PC-9 (cell line): ENCODE results near the gene KASH5. TPM values are rescaled to one million over a fixed set of nuclear protein-coding genes. Genes with fewer than 3 reads are reported as not detected.

Experiments used
- BruUV-seq: library from RNA; stranded (reverse); fragments of 400-500 nt; replicated peaks from 2 replicates; lab custom pipeline; 2021; lab: Mats Ljungman, UMichigan
- CTCF ChIA-PET: fragments of 300-600 bp; sonication (Branson Sonifier 250); formaldehyde crosslinking; loops from one replicate; lab custom pipeline; 2022; ENCODE audit warnings: antibody characterized with exemption; lab: Charles Lee
- POLR2A ChIA-PET: fragments of 300-600 bp; sonication (Branson Sonifier 250); formaldehyde crosslinking; loops from one replicate; lab custom pipeline; 2022; ENCODE audit warnings: antibody characterized with exemption; ENCODE audit not compliant: unreplicated experiment; lab: Charles Lee
- DNase-seq, 2 experiments: peaks; one replicate each; pipeline versions ENCODE4 v3.0.0 to v3.0.0-alpha.2; 2015 to 2022; ENCODE audit warnings: mixed read lengths in 1 of 2
- H2AFZ ChIP-seq: fragments of 200-600 bp; sonication (generic); 2 replicates; pipeline ENCODE4 v1.8.1; 2017; ENCODE audit warnings: antibody characterized with exemption
- H3F3A ChIP-seq: fragments of 200-600 bp; sonication (generic); 2 replicates; pipeline ENCODE4 v1.8.1; 2017; ENCODE audit warnings: antibody characterized with exemption, mild to moderate bottlenecking, low read depth; ENCODE audit not compliant: insufficient read depth
- H3K27ac ChIP-seq: fragments of 200-600 bp; sonication (generic); 2 replicates; pipeline ENCODE4 v1.6.1; 2016; ENCODE audit warnings: mixed run types
- H3K27me3 ChIP-seq: fragments of 200-600 bp; sonication (generic); 2 replicates; pipeline ENCODE4 v1.6.1; 2016; ENCODE audit warnings: low read depth, mixed run types; ENCODE audit not compliant: insufficient read depth
- H3K36me3 ChIP-seq: fragments of 200-600 bp; sonication (generic); 2 replicates; pipeline ENCODE4 v1.6.1; 2016; ENCODE audit warnings: low read depth, mixed run types
- H3K4me1 ChIP-seq: fragments of 200-600 bp; sonication (generic); replicated peaks from 2 replicates; pipeline ENCODE4 v1.6.1; 2016; ENCODE audit warnings: mixed run types; ENCODE audit not compliant: insufficient read depth
- H3K4me2 ChIP-seq: fragments of 200-600 bp; sonication (generic); 2 replicates; pipeline ENCODE4 v1.6.1; 2017; ENCODE audit warnings: mixed run types
- H3K4me3 ChIP-seq: fragments of 200-600 bp; sonication (generic); 2 replicates; pipeline ENCODE4 v1.6.1; 2016; ENCODE audit warnings: mixed run types
- H3K79me2 ChIP-seq: fragments of 200-600 bp; sonication (generic); 2 replicates; pipeline ENCODE4 v1.6.1; 2017; ENCODE audit warnings: low read depth, mixed run types
- H3K9me2 ChIP-seq: fragments of 200-600 bp; sonication (generic); 2 replicates; pipeline ENCODE4 v1.8.1; 2017; ENCODE audit warnings: mild to moderate bottlenecking; ENCODE audit not compliant: insufficient read depth
- H3K9me3 ChIP-seq: fragments of 200-600 bp; sonication (generic); 2 replicates; pipeline ENCODE4 v1.8.1; 2016; ENCODE audit warnings: low read depth; ENCODE audit not compliant: insufficient read depth
- H4K20me1 ChIP-seq: fragments of 200-600 bp; sonication (generic); 2 replicates; pipeline ENCODE4 v1.8.1; 2017; ENCODE audit not compliant: insufficient read depth
- EZH2 ChIP-seq: fragments of 200-600 bp; sonication (generic); IDR thresholded peaks from 2 replicates; pipeline ENCODE4 v1.8.0; 2017; ENCODE audit warnings: antibody characterized with exemption, low read depth
- intact Hi-C: fragments of 100-400 bp; cut with micrococcal nuclease; formaldehyde crosslinking; loops from one replicate; pipeline ENCODE4 v1.10.0; 2022; ENCODE audit not compliant: unreplicated experiment
- total RNA-seq: library from RNA; stranded (reverse); gene quantifications from 2 replicates; pipeline ENCODE4 v1.2.3, GENCODE V29; 2021
- TF ChIP-seq, protein P1 (sequence below): fragments of 200-600 bp; sonication (generic); conservative IDR thresholded peaks from 2 replicates; pipeline ENCODE4 v1.6.1; 2017; ENCODE audit warnings: mixed run types, antibody characterized with exemption, mild to moderate bottlenecking, moderate library complexity

KASH5 gene
- total RNA-seq, 1 experiment from 2014 or later, result 0.39 TPM

- H3K9me2 ChIP-seq, result no peaks in the 10 kb centered on the region
- no peak overlapping the region for H3K4me2 ChIP-seq
- POLR2A ChIA-PET, result no interaction called here
- no peak overlapping the region for H3K27ac ChIP-seq
- TF ChIP-seq, protein P1, sequence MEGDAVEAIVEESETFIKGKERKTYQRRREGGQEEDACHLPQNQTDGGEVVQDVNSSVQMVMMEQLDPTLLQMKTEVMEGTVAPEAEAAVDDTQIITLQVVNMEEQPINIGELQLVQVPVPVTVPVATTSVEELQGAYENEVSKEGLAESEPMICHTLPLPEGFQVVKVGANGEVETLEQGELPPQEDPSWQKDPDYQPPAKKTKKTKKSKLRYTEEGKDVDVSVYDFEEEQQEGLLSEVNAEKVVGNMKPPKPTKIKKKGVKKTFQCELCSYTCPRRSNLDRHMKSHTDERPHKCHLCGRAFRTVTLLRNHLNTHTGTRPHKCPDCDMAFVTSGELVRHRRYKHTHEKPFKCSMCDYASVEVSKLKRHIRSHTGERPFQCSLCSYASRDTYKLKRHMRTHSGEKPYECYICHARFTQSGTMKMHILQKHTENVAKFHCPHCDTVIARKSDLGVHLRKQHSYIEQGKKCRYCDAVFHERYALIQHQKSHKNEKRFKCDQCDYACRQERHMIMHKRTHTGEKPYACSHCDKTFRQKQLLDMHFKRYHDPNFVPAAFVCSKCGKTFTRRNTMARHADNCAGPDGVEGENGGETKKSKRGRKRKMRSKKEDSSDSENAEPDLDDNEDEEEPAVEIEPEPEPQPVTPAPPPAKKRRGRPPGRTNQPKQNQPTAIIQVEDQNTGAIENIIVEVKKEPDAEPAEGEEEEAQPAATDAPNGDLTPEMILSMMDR, result no peak
- no peak for TF ChIP-seq EZH2
- H3K9me3 ChIP-seq, result no peaks in the 10 kb centered on the region
- no peak overlapping the region for H2AFZ ChIP-seq
- no peaks in the 10 kb centered on the region for H3K79me2 ChIP-seq
- H3K36me3 ChIP-seq, result no peaks in the 10 kb centered on the region
- no peak overlapping the region for H3K4me3 ChIP-seq
- CTCF ChIA-PET, result no interaction called here
- no peaks in the 10 kb centered on the region for H4K20me1 ChIP-seq
- H3K4me1 ChIP-seq, result 0 out of 2 replicates have a peak, but pooled peaks cover 3% of the 10 kb centered on the region
- DNase-seq, result no peak
- H3K27me3 ChIP-seq, result peaks cover 43% of the 10 kb centered on the region
- BruUV-seq, result no TSS peak
- peaks cover 26% of the 10 kb centered on the region for H3F3A ChIP-seq
- intact Hi-C loops, result no loop called here
Measured at GRCh38 chr19:49438261-49438660, 50.2 kb downstream of the KASH5 start.

GRCh38 chr19:49439836-49440235 is 51.8 kb downstream of the KASH5 start:
- no peaks in the 10 kb centered on the region for H4K20me1 ChIP-seq
- BruUV-seq, result no TSS peak
- H3K9me2 ChIP-seq, result no peaks in the 10 kb centered on the region
- H3K36me3 ChIP-seq, result no peaks in the 10 kb centered on the region
- H3K79me2 ChIP-seq, result no peaks in the 10 kb centered on the region
- H3F3A ChIP-seq, result peaks cover 25% of the 10 kb centered on the region
- no peak for TF ChIP-seq EZH2
- TF ChIP-seq, protein P1, result no peak
- ChIA-PET CTCF (no interaction called here), POLR2A (no interaction called here)
- H3K4me3 ChIP-seq, result no peak overlapping the region
- peaks cover 43% of the 10 kb centered on the region for H3K27me3 ChIP-seq
- H2AFZ ChIP-seq, result no peak overlapping the region
- intact Hi-C loops, result loop anchor here (10.0 kb wide), 1 partner anchor 175 kb away; no protein-coding TSS in a partner anchor
- no peak overlapping the region for H3K4me2 ChIP-seq
- no peak for DNase-seq
- peaks cover 9% of the 10 kb centered on the region; the same call in 1 of the 2 replicates for H3K4me1 ChIP-seq
- H3K27ac ChIP-seq, result no peak overlapping the region
- no peaks in the 10 kb centered on the region for H3K9me3 ChIP-seq

DNA sequence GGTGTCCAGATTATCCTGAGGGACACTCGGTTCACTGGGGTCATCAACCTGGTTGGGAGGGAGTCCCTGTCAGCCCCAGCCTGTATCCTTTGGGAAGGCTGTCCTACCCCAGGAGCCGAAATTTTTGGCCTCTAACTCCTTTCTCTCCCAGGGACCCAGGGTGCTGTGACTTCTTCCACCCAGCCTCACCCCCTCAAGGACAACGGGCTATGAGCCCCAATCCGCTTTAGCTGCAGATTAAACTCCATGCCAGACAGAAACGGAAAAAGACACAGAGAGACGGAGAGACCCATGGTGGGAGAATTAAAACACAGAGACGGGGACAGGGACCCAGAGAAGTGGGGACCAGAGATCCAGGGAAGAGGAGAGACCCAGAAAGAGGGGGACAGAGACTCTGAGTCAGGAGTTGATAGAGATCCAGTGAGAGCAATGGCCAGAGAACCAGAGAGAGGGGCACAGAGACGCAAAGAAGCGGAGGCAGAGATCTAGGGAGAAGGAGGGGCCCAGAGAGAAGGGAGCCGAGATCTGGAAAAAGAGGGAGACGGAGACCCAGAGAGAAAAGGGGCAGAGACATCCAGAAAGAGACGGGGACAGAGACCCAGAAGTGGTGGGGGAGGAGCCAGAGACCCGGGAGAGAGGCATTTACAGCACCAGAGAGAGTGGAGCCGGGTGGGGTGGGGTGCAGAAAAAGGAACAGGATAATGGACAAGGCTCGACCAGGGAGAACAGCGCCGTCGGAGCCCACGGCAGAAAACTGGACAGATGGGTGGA is 52.6 kb downstream of the KASH5 start:
- no peak overlapping the region for H2AFZ ChIP-seq
- H3K79me2 ChIP-seq, result no peaks in the 10 kb centered on the region
- TF ChIP-seq, protein P1, result no peak
- no peak for TF ChIP-seq EZH2
- no peak overlapping the region for H3K4me2 ChIP-seq
- no peaks in the 10 kb centered on the region for H3K36me3 ChIP-seq
- DNase-seq, result no peak
- no TSS peak for BruUV-seq
- H3K9me2 ChIP-seq, result no peaks in the 10 kb centered on the region
- peaks cover 9% of the 10 kb centered on the region; the same call in 1 of the 2 replicates for H3K4me1 ChIP-seq
- POLR2A ChIA-PET, result no interaction called here
- H3K9me3 ChIP-seq, result no peaks in the 10 kb centered on the region
- H3K4me3 ChIP-seq, result no peak overlapping the region
- CTCF ChIA-PET, result no interaction called here
- H3F3A ChIP-seq, result peaks cover 30% of the 10 kb centered on the region
- peaks cover 43% of the 10 kb centered on the region for H3K27me3 ChIP-seq
- no peaks in the 10 kb centered on the region for H4K20me1 ChIP-seq
- intact Hi-C loops, result loop anchor here (10.0 kb wide), 1 partner anchor 176 kb away; no protein-coding TSS in a partner anchor
- H3K27ac ChIP-seq, result no peak overlapping the region
